Measurements from ENCODE around the gene IL17C. TPM values are rescaled to one million over a fixed set of nuclear protein-coding genes. Genes with fewer than 3 reads are reported as not detected.

Gene IL17C
- total RNA-seq, 4 donors from 2014 or later = not detected

DNA sequence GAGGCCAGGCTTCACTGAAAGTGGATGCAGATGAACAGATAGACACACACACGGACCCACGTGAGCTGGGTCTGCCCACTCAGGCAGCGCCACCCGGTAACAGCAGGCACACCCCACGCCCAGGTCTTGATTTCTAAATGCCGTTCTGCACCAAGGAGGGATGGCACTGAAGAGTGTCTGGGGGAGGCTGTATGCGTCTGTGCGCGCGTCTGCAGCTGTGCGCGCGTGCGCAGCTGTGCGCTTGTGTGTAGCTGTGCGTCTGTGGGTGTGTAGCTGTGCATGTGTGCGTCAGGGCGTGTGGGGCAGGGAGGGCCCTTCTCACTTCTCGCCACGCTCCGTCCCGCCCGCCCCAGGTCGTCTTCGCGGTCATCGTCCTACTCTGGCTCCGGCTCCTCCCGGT is 15.5 kb upstream of the IL17C start:
- no peaks in the 10 kb centered on the region for H3K36me3 ChIP-seq

DNA sequence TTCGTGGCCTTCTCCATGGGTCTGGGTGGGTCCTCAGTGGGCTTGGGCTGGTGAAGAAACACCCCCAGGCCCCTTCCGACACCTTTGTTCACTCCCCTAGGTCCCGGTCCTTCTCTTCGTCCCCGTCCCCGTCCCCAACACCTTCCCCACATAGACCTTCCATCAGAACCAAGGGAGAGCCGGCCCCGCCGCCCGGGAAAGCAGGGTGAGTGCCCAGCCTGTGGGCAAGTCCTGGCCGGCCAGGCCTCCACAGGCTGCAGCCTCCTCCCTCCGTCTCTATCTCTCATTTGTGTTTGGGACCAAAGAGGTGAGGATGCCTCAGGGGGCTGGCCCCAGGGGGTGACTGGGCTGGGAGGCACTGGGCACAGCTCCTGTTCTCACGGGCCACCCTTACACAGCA is 14.5 kb upstream of the IL17C start:
- no peak for TF ChIP-seq POLR2A (IDR thresholded peaks at IDR 0.05)
- TF ChIP-seq, protein P1, sequence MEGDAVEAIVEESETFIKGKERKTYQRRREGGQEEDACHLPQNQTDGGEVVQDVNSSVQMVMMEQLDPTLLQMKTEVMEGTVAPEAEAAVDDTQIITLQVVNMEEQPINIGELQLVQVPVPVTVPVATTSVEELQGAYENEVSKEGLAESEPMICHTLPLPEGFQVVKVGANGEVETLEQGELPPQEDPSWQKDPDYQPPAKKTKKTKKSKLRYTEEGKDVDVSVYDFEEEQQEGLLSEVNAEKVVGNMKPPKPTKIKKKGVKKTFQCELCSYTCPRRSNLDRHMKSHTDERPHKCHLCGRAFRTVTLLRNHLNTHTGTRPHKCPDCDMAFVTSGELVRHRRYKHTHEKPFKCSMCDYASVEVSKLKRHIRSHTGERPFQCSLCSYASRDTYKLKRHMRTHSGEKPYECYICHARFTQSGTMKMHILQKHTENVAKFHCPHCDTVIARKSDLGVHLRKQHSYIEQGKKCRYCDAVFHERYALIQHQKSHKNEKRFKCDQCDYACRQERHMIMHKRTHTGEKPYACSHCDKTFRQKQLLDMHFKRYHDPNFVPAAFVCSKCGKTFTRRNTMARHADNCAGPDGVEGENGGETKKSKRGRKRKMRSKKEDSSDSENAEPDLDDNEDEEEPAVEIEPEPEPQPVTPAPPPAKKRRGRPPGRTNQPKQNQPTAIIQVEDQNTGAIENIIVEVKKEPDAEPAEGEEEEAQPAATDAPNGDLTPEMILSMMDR (IDR thresholded peaks at IDR 0.05) = no peak
- no peak overlapping the region for H3K4me3 ChIP-seq
- intact Hi-C loops (cut with DNase I; ENCODE audit: low total_unique reads) = no loop called here
- H3K9me3 ChIP-seq = no peaks in the 10 kb centered on the region
- H3K27ac ChIP-seq = no peak overlapping the region
- no peaks in the 10 kb centered on the region for H3K4me1 ChIP-seq
- DNase-seq = no peak
- no peaks in the 10 kb centered on the region for H3K27me3 ChIP-seq
- H3K36me3 ChIP-seq = no peaks in the 10 kb centered on the region

More for the DNA sequence above, 15.5 kb upstream of the IL17C start:
- no peaks in the 10 kb centered on the region for H3K27me3 ChIP-seq
- no peaks in the 10 kb centered on the region for H3K9me3 ChIP-seq
- TF ChIP-seq, protein P1 (IDR thresholded peaks at IDR 0.05) = no peak
- TF ChIP-seq POLR2A (IDR thresholded peaks at IDR 0.05) = no peak
- no peak overlapping the region for H3K4me3 ChIP-seq
- no peaks in the 10 kb centered on the region for H3K4me1 ChIP-seq
- no peak for DNase-seq
- H3K27ac ChIP-seq = no peak overlapping the region
- intact Hi-C loops (cut with DNase I; ENCODE audit: low total_unique reads) = no loop called here

DNA sequence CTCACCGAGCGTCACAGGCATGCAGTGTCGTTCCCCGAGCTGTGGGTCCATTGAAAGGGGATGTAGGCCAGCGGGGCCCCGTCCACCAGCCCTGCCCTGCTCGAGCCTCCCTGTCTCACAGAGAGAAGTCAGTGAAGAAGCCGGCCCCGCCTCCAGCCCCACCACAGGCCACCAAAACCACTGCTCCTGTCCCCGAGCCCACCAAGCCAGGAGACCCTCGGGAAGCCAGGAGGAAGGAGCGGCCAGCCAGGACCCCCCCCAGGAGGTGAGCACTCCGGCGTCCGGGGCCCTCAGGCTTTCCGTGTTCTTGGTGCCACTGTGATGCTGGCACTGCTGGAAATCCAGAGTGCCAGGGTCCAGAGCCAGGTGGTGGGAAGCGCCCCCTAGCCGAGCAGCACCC is 13.9 kb upstream of the IL17C start:
- Histone ChIP-seq H3K4me3 (no peak overlapping the region), H3K27ac (no peak overlapping the region), H3K9me3 (no peaks in the 10 kb centered on the region), H3K27me3 (no peaks in the 10 kb centered on the region), H3K4me1 (no peaks in the 10 kb centered on the region), H3K36me3 (no peaks in the 10 kb centered on the region)
- TF ChIP-seq, protein P1 (IDR thresholded peaks at IDR 0.05) = no peak
- TF ChIP-seq POLR2A (IDR thresholded peaks at IDR 0.05) = no peak
- intact Hi-C loops (cut with DNase I; ENCODE audit: low total_unique reads) = no loop called here
- no peak for DNase-seq

DNA sequence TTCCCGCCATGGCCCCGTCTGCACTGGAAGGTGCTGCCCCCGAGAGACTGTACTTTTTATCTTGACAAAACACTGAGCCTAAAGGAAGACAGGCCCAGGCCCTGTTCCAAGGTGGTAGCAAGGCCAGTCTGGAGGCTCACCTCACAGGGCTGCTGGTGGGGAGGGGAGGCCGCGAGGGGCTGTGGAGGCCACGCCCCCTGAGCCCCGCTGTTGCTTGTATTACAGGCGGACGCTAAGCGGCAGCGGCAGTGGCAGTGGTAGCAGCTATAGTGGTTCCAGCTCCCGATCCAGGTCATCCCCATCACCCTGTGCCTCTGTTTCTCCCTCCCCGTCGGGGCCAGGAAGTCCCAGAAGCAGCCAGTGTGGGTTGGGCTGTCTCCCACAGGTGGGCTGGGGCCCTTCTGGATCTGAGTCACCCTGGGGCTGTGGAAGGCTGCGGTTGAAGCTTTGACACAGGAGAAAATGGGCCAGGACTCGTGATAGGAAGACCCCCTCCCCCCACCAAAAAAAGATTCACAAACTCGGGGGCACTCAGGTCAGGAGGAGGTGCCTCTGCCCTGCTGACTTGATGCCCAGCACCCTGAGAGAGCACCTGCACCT is 13.3 kb upstream of the IL17C start:
- H3K27ac ChIP-seq = no peak overlapping the region
- H3K36me3 ChIP-seq = no peaks in the 10 kb centered on the region

DNA sequence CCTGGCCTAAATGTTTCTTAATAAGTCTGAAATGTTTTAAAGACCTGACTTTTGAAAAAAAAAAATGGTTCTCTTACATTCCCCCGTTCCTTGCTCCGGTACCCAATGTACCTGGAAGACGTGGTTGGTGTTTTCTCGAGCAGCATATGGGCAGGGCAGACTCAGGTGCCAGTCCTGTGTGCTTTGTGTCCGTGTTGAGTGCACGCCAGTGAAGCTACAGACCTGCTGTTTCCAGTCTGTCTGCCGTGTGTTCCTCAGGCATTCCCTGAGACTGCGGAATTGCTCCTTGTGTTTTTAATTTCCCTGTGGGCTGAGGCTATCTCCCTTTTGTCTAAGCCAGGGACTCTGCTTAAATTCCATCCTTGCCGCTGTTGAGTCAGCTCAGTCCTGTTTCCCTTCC is 11.7 kb upstream of the IL17C start:
- H3K27me3 ChIP-seq = no peaks in the 10 kb centered on the region
- H3K27ac ChIP-seq = no peak overlapping the region
- no peaks in the 10 kb centered on the region for H3K9me3 ChIP-seq
- no peak for TF ChIP-seq POLR2A (IDR thresholded peaks at IDR 0.05)
- TF ChIP-seq, protein P1 (IDR thresholded peaks at IDR 0.05) = no peak
- H3K4me1 ChIP-seq = no peaks in the 10 kb centered on the region
- H3K36me3 ChIP-seq = no peaks in the 10 kb centered on the region
- DNase-seq = no peak
- no peak overlapping the region for H3K4me3 ChIP-seq
- intact Hi-C loops (cut with DNase I; ENCODE audit: low total_unique reads) = no loop called here

More for the DNA sequence above, 13.3 kb upstream of the IL17C start:
- TF ChIP-seq POLR2A (IDR thresholded peaks at IDR 0.05) = no peak
- TF ChIP-seq, protein P1 (IDR thresholded peaks at IDR 0.05) = no peak
- intact Hi-C loops (cut with DNase I; ENCODE audit: low total_unique reads) = no loop called here
- Histone ChIP-seq H3K4me3 (no peak overlapping the region), H3K4me1 (no peaks in the 10 kb centered on the region), H3K27me3 (no peaks in the 10 kb centered on the region), H3K9me3 (no peaks in the 10 kb centered on the region)
- no peak for DNase-seq

All from uterus (tissue), 4 donors.